ENCODE measurements around the gene GALNT18. TPM values are rescaled to one million over a fixed set of nuclear protein-coding genes. Genes with fewer than 3 reads are reported as not detected.

GALNT18 gene
- total and polyA plus RNA-seq, 2 of the 4 experiments (the other 2 are of a cell fraction), result 9.5 to 11.3 TPM

DNA sequence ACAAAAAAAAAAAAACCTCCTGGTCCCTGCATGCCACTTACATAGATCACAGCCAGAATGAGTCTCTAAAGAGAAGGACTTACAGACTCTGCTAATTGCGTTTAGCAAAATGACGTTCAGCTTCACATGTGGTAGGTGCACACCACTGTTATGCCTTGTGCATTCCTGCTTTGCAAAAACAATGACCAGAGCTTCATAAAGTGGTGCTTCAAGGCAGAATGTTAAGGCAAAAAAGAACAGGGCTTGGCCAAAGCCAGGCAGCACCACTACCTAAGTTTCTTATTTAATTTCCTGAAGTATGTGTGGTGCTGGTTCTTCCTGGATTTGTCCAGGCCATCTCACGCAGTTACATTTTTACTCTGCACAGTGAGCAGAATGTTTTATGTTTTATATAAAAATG, 85.2 kb downstream of the GALNT18 start:
- Histone ChIP-seq H3K18ac (ENCODE audit: low read depth, low read length) (no peak overlapping the region), H3K9me3 (ENCODE audit: control insufficient read depth, insufficient read depth, low read length) (no peaks in the 10 kb centered on the region), H3K56ac (ENCODE audit: extremely low read depth, insufficient read depth, low read length) (no peak overlapping the region), H3K23ac (ENCODE audit: low read depth, low read length) (no peak overlapping the region), H2BK15ac (ENCODE audit: low read depth, low read length) (no peak overlapping the region), H2BK20ac (ENCODE audit: low read depth, low read length) (no peak overlapping the region), H3K4ac (ENCODE audit: low read depth, low read length) (no peak overlapping the region), H3K9me1 (ENCODE audit: insufficient read depth, low read length) (no peaks in the 10 kb centered on the region), H3K4me2 (ENCODE audit: low read depth, low read length) (no peak overlapping the region), H3K4me1 (ENCODE audit: control insufficient read depth, insufficient read depth, low read length) (peaks cover 6% of the 10 kb centered on the region; the same call in 1 of the 2 replicates), H4K5ac (ENCODE audit: low read depth, low read length) (no peak overlapping the region), H3K27ac (ENCODE audit: insufficient read depth, low read length) (no peak overlapping the region), H3K14ac (replicated peaks; ENCODE audit: low read depth, low read length) (no peak overlapping the region), H3K4me3 (ENCODE audit: insufficient read depth, low read depth, low read length) (no peak overlapping the region), H3K9ac (ENCODE audit: low read depth, low read length) (no peak overlapping the region), H2BK120ac (ENCODE audit: low read depth, low read length) (no peak overlapping the region), H2AK9ac (replicated peaks; ENCODE audit: low read depth, low read length, poor library complexity) (no peak overlapping the region), H3K27me3 (ENCODE audit: control insufficient read depth, insufficient read depth, low read length) (peaks cover 2% of the 10 kb centered on the region), H4K20me1 (ENCODE audit: insufficient read depth, low read length) (no peaks in the 10 kb centered on the region), H2BK5ac (ENCODE audit: low read depth, low read length, poor library complexity, severe bottlenecking) (no peak overlapping the region), H2AK5ac (ENCODE audit: low read depth, low read length) (no peak overlapping the region), H4K8ac (ENCODE audit: low read depth in 2 of 2, low read length in 2 of 2) (no peak overlapping the region), H4K91ac (ENCODE audit: insufficient read depth, low read depth, low read length) (no peak overlapping the region), H3K36me3 (ENCODE audit: control insufficient read depth, insufficient read depth, low read length) (no peaks in the 10 kb centered on the region), H2AFZ (replicated peaks; ENCODE audit: low read length, poor library complexity) (no peak overlapping the region), H3K79me1 (ENCODE audit: low read depth in 1 of 2, low read length in 2 of 2) (no peaks in the 10 kb centered on the region)
- DNase-seq (no peak), ATAC-seq (ENCODE audit: low read depth) (no peak)
- BruUV-seq (replicated peaks), result no TSS peak
- dilution Hi-C loops (cut with HindIII; ENCODE audit: low sequenced_read_pairs, unreplicated experiment), result no loop called here
- WGBS, 2 experiments (ENCODE audit: extremely low coverage in 2 of 2, insufficient read length in 1 of 2), result 93% methylated on average over 2 of the region's 3 CpGs; no CpG with 5 or more reads in 1 of the 2 experiments
- intact Hi-C loops (cut with micrococcal nuclease), result no loop called here
- ChIA-PET CTCF (interaction anchor here (0.5 to 1.2 kb wide), 4 partner anchors 8 to 694 kb away, joined by 3 to 4 read pairs (median 3); no protein-coding TSS in a partner anchor), POLR2A (ENCODE audit: unreplicated experiment) (no interaction called here)
- TF ChIP-seq POLR2A (IDR thresholded peaks at IDR 0.05; ENCODE audit: low read depth, low read length) (no peak), MAZ (IDR thresholded peaks at IDR 0.05; ENCODE audit: borderline replicate concordance, low read depth, low read length) (no peak), RAD21 (IDR thresholded peaks at IDR 0.05; ENCODE audit: low read length) (no peak), RCOR1 (IDR thresholded peaks at IDR 0.05; ENCODE audit: insufficient replicate concordance, low read length) (no peak), CTCF (conservative IDR thresholded peaks at IDR 0.05; ENCODE audit: low read depth, low read length) (no peak), FOS (IDR thresholded peaks at IDR 0.05; ENCODE audit: low read depth, low read length) (no peak), BHLHE40 (IDR thresholded peaks at IDR 0.05; ENCODE audit: low read depth, low read length) (no peak), CEBPB (IDR thresholded peaks at IDR 0.05; ENCODE audit: low read depth, low read length) (no peak), CHD1 (IDR thresholded peaks at IDR 0.05; ENCODE audit: low read depth, low read length) (no peak)
- in situ Hi-C loops (cut with MboI; ENCODE audit: low sequenced_read_pairs), result no loop called here

Measured in IMR-90 (cell line).